ENCODE results near the gene ABLIM2.

The ABLIM2 gene

GRCh38 chr4:8007581-8007980 is 151.0 kb downstream of the ABLIM2 start:
- Histone ChIP-seq H3K36me3 (ENCODE audit: control insufficient read depth, insufficient read depth, low read length) (no peaks in the 10 kb centered on the region), H3K27ac (ENCODE audit: low read depth, low read length) (no peak overlapping the region), H3K9ac (ENCODE audit: low read length) (no peak overlapping the region), H3K27me3 (ENCODE audit: control insufficient read depth, insufficient read depth, low read length) (no peaks in the 10 kb centered on the region), H3K4me1 (ENCODE audit: control insufficient read depth, insufficient read depth, low read length) (peaks cover 7% of the 10 kb centered on the region), H3K4me3 (ENCODE audit: low read length) (no peak overlapping the region)

- Histone ChIP-seq H3K4me3 (ENCODE audit: low read length) (no peak overlapping the region), H3K9ac (ENCODE audit: low read length) (no peak overlapping the region), H3K27ac (ENCODE audit: low read depth, low read length) (no peak overlapping the region), H3K36me3 (ENCODE audit: control insufficient read depth, insufficient read depth, low read length) (no peaks in the 10 kb centered on the region), H3K4me1 (ENCODE audit: control insufficient read depth, insufficient read depth, low read length) (peaks cover 7% of the 10 kb centered on the region), H3K27me3 (ENCODE audit: control insufficient read depth, insufficient read depth, low read length) (no peaks in the 10 kb centered on the region)
These were observed 152.1 kb downstream of the ABLIM2 start for GRCh38 chr4:8006471-8006870.

GRCh38 chr4:8005814-8006215 is 152.8 kb downstream of the ABLIM2 start:
- Histone ChIP-seq H3K27me3 (ENCODE audit: control insufficient read depth, insufficient read depth, low read length) (no peaks in the 10 kb centered on the region), H3K4me3 (ENCODE audit: low read length) (no peak overlapping the region), H3K9ac (ENCODE audit: low read length) (no peak overlapping the region), H3K36me3 (ENCODE audit: control insufficient read depth, insufficient read depth, low read length) (no peaks in the 10 kb centered on the region), H3K27ac (ENCODE audit: low read depth, low read length) (no peak overlapping the region), H3K4me1 (ENCODE audit: control insufficient read depth, insufficient read depth, low read length) (peaks cover 3% of the 10 kb centered on the region)

DNA sequence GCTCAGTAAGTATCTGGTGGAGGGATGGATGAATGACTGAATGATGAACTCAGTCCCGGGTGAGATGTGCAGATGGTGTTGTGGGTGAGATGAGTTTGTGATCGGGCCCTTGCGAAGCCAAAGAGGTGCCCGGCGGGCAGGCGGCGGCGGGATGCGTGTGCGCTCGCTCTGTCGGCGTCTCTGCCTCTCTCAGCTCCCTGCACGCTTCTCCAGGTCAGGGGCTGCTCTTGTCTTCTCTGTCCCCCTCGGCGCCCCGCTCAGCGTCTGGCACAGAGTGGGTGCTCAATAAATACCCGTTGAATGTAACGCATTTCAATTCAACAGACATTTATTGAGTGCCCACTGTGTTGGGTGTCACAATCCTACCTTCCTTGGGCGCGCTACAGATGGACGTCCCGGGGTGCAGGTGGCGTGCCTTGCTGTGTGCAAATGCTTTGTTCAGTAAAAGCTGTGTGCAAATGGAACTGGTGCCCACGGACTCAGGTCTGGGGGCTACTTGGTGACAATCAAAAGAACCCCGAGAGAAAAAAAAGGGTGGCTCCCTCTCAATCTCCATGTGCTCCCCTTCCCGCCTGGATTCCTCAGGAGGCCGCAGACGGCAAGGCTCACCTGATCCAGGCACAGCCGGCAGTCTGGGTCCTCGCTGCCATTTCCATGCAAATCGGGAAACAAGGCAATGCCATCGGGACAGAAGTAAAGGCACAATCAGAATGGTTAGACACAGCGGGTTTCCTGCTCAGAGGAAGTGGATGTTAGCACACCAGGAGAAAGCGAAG is 153.4 kb downstream of the ABLIM2 start:
- no peak overlapping the region for H3K27ac ChIP-seq (ENCODE audit: low read depth, low read length)
- no peak overlapping the region for H3K9ac ChIP-seq (ENCODE audit: low read length)
- no peaks in the 10 kb centered on the region for H3K36me3 ChIP-seq (ENCODE audit: control insufficient read depth, insufficient read depth, low read length)
- H3K27me3 ChIP-seq (ENCODE audit: control insufficient read depth, insufficient read depth, low read length), result no peaks in the 10 kb centered on the region
- no peak overlapping the region for H3K4me3 ChIP-seq (ENCODE audit: low read length)
- no peaks in the 10 kb centered on the region for H3K4me1 ChIP-seq (ENCODE audit: control insufficient read depth, insufficient read depth, low read length)

GRCh38 chr4:8004066-8004465 is 154.5 kb downstream of the ABLIM2 start:
- no peak overlapping the region for H3K27ac ChIP-seq (ENCODE audit: low read depth, low read length)
- no peaks in the 10 kb centered on the region for H3K4me1 ChIP-seq (ENCODE audit: control insufficient read depth, insufficient read depth, low read length)
- no peak overlapping the region for H3K9ac ChIP-seq (ENCODE audit: low read length)
- no peaks in the 10 kb centered on the region for H3K36me3 ChIP-seq (ENCODE audit: control insufficient read depth, insufficient read depth, low read length)
- H3K4me3 ChIP-seq (ENCODE audit: low read length), result no peak overlapping the region
- H3K27me3 ChIP-seq (ENCODE audit: control insufficient read depth, insufficient read depth, low read length), result no peaks in the 10 kb centered on the region

GRCh38 chr4:8002525-8003309 is 155.9 kb downstream of the ABLIM2 start:
- H3K4me3 ChIP-seq (ENCODE audit: low read length), result no peak overlapping the region
- H3K27me3 ChIP-seq (ENCODE audit: control insufficient read depth, insufficient read depth, low read length), result no peaks in the 10 kb centered on the region
- H3K27ac ChIP-seq (ENCODE audit: low read depth, low read length), result no peak overlapping the region
- H3K9ac ChIP-seq (ENCODE audit: low read length), result no peak overlapping the region
- no peaks in the 10 kb centered on the region for H3K36me3 ChIP-seq (ENCODE audit: control insufficient read depth, insufficient read depth, low read length)
- H3K4me1 ChIP-seq (ENCODE audit: control insufficient read depth, insufficient read depth, low read length), result no peaks in the 10 kb centered on the region

GRCh38 chr4:8001564-8002355 is 156.9 kb downstream of the ABLIM2 start:
- Histone ChIP-seq H3K27ac (ENCODE audit: low read depth, low read length) (no peak overlapping the region), H3K4me1 (ENCODE audit: control insufficient read depth, insufficient read depth, low read length) (no peaks in the 10 kb centered on the region), H3K36me3 (ENCODE audit: control insufficient read depth, insufficient read depth, low read length) (no peaks in the 10 kb centered on the region)

DNA sequence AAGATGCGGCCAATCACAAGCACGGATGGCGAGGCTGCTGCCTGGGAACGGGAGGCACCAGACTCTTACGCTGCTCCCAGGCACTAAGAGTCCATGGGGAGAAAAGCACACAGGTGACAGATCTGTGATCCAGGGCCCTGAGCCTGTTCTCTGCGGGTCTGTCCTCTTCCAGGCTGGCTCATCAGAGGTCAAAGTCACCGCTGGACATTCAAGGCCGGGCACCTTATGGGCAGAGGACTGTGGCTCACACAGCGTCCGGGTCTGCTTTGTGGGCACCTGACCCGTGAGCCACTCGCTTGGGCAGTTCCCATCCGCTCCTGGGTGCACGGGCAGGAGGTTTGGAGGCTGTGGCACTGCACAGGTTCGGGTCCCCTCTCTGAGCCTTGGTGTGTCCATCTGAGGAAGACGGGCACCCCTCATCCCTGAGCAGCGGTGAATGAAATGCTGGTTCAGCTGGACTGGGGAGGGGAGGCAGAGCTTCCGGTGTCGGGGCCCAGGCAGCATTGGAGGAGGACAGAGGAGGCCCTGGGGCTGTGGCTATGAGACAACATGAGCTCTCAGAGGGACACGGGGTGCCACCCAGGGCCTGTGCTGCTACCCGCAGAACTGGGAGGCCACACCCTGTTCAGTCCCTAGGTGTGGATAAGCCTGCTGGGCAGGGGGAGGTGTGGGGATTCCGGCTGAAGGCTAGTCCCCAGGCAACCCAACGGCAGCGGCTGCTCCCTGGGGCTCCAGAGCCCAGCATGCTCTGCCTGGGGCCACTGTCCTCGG is 157.7 kb downstream of the ABLIM2 start:
- no peaks in the 10 kb centered on the region for H3K27me3 ChIP-seq (ENCODE audit: control insufficient read depth, insufficient read depth, low read length)
- H3K36me3 ChIP-seq (ENCODE audit: control insufficient read depth, insufficient read depth, low read length), result no peaks in the 10 kb centered on the region
- H3K4me3 ChIP-seq (ENCODE audit: low read length), result no peak overlapping the region
- H3K9ac ChIP-seq (ENCODE audit: low read length), result no peak overlapping the region
- H3K27ac ChIP-seq (ENCODE audit: low read depth, low read length), result no peak overlapping the region
- H3K4me1 ChIP-seq (ENCODE audit: control insufficient read depth, insufficient read depth, low read length), result no peaks in the 10 kb centered on the region

More at GRCh38 chr4:8001564-8002355, 156.9 kb downstream of the ABLIM2 start:
- H3K9ac ChIP-seq (ENCODE audit: low read length), result no peak overlapping the region
- H3K4me3 ChIP-seq (ENCODE audit: low read length), result no peak overlapping the region
- no peaks in the 10 kb centered on the region for H3K27me3 ChIP-seq (ENCODE audit: control insufficient read depth, insufficient read depth, low read length)

GRCh38 chr4:8000247-8000646 is 158.4 kb downstream of the ABLIM2 start:
- Histone ChIP-seq H3K9ac (ENCODE audit: low read length) (no peak overlapping the region), H3K36me3 (ENCODE audit: control insufficient read depth, insufficient read depth, low read length) (no peaks in the 10 kb centered on the region), H3K27ac (ENCODE audit: low read depth, low read length) (no peak overlapping the region), H3K4me3 (ENCODE audit: low read length) (no peak overlapping the region), H3K27me3 (ENCODE audit: control insufficient read depth, insufficient read depth, low read length) (no peaks in the 10 kb centered on the region), H3K4me1 (ENCODE audit: control insufficient read depth, insufficient read depth, low read length) (no peaks in the 10 kb centered on the region)

DNA sequence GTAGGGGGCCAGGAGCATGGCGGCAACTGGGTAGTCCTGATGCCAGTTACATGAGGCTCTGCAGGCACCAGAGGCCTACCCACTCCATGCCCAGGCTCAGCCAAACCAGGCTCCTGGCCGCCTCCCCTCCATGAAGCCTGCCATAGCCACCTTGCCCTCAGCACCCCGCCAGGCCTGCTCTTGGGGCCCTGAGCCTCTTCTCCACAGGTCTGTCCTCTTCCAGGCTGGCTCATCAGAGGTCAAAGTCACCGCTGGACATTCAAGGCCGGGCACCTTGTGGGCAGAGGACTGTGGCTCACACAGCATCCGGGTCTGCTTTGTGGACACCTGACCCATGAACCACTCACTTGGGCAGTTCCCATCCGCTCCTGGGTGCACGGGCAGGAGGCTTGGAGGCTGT is 158.9 kb downstream of the ABLIM2 start:
- no peaks in the 10 kb centered on the region for H3K4me1 ChIP-seq (ENCODE audit: control insufficient read depth, insufficient read depth, low read length)
- no peak overlapping the region for H3K27ac ChIP-seq (ENCODE audit: low read depth, low read length)
- no peaks in the 10 kb centered on the region for H3K36me3 ChIP-seq (ENCODE audit: control insufficient read depth, insufficient read depth, low read length)
- H3K9ac ChIP-seq (ENCODE audit: low read length), result no peak overlapping the region
- no peaks in the 10 kb centered on the region for H3K27me3 ChIP-seq (ENCODE audit: control insufficient read depth, insufficient read depth, low read length)
- H3K4me3 ChIP-seq (ENCODE audit: low read length), result no peak overlapping the region

DNA sequence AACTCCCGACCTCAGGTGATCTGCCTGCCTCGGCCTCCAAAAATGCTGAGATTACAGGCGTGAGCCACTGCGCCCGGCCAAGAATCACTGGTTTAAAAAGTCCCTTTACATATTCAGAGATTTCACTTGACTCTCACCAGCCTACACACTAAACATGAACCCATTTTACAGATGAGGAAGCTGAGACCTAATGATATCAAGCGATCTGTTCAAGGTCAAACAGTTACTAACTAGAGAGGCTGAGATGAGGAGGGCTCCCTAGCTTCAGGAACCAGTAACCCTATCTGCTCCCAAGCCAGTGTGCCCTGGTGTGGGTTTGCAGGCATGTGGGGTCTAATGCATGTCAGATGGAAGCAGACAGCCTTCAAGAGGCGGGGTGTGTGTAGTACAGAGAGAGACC is 159.3 kb downstream of the ABLIM2 start:
- no peak overlapping the region for H3K27ac ChIP-seq (ENCODE audit: low read depth, low read length)
- H3K4me3 ChIP-seq (ENCODE audit: low read length), result no peak overlapping the region
- H3K9ac ChIP-seq (ENCODE audit: low read length), result no peak overlapping the region
- no peaks in the 10 kb centered on the region for H3K36me3 ChIP-seq (ENCODE audit: control insufficient read depth, insufficient read depth, low read length)
- H3K4me1 ChIP-seq (ENCODE audit: control insufficient read depth, insufficient read depth, low read length), result no peaks in the 10 kb centered on the region
- H3K27me3 ChIP-seq (ENCODE audit: control insufficient read depth, insufficient read depth, low read length), result no peaks in the 10 kb centered on the region

DNA sequence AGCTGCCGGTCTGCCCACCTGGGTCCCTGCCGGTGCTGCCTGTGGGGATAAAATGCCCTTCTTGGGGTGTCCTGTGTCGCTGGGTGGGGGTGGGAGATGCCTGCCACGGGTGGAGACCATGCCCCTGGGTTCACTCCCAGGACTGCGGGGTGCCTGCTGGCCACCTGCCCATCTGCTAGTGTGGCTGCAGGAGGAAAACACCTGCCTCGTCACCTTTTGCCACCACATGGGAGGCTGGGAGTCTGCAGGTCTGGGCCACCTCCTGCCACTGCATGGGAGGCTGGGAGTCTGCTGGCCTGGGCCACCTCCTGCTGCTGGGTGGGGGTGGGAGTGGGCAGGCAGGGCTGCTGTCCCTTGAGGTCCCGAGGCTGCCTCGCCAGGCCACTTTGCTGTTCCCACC is 160.2 kb downstream of the ABLIM2 start:
- Histone ChIP-seq H3K9ac (ENCODE audit: low read length) (no peak overlapping the region), H3K36me3 (ENCODE audit: control insufficient read depth, insufficient read depth, low read length) (no peaks in the 10 kb centered on the region), H3K4me3 (ENCODE audit: low read length) (no peak overlapping the region), H3K4me1 (ENCODE audit: control insufficient read depth, insufficient read depth, low read length) (no peaks in the 10 kb centered on the region), H3K27ac (ENCODE audit: low read depth, low read length) (no peak overlapping the region), H3K27me3 (ENCODE audit: control insufficient read depth, insufficient read depth, low read length) (no peaks in the 10 kb centered on the region)

Measured in rectal smooth muscle tissue (tissue), 1 donor.